GM12872 (cell line): Measurements from ENCODE around the gene DENND5A.

Experiments
- TF ChIP-seq, protein P1 (sequence below): IDR thresholded peaks from 3 replicates; pipeline ENCODE4 v1.5.1; 2011; ENCODE audit warnings: low read depth, mild to moderate bottlenecking, low read length, moderate library complexity; ENCODE audit not compliant: insufficient read depth

Gene DENND5A

DNA sequence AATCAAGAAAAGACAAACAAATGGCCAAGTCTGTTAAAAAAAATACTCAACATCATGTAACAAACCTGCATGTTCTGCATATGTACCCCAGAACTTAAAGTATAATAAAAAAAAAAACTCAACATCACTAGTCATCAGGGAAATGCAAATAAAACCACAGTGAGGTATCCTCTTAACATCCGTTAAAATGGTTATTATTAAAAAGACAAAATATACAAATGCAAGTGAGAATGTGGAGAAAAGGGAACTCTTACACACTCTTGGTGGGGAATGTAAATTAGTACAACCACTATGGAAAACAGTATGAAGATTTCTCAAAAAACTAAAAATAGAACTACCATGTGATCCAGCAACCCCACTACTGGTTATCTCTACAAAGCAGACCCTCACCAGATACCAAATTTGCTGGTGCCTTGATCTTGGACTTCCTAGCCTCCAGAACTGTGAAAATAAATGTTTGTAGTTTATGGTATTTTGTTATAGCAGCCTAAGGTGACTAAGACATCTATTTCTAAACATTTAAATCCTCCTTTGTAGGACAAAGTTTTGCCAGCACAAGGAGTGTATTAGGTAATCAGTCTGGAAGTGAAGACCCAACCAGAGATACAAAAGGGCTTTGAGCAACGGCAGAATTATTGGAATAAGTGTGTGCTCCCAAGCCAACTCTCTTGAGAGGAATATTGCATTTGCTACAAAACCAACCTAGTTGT lies 141.4 kb downstream of the DENND5A start:
- TF ChIP-seq, protein P1, sequence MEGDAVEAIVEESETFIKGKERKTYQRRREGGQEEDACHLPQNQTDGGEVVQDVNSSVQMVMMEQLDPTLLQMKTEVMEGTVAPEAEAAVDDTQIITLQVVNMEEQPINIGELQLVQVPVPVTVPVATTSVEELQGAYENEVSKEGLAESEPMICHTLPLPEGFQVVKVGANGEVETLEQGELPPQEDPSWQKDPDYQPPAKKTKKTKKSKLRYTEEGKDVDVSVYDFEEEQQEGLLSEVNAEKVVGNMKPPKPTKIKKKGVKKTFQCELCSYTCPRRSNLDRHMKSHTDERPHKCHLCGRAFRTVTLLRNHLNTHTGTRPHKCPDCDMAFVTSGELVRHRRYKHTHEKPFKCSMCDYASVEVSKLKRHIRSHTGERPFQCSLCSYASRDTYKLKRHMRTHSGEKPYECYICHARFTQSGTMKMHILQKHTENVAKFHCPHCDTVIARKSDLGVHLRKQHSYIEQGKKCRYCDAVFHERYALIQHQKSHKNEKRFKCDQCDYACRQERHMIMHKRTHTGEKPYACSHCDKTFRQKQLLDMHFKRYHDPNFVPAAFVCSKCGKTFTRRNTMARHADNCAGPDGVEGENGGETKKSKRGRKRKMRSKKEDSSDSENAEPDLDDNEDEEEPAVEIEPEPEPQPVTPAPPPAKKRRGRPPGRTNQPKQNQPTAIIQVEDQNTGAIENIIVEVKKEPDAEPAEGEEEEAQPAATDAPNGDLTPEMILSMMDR, result no peak

DNA sequence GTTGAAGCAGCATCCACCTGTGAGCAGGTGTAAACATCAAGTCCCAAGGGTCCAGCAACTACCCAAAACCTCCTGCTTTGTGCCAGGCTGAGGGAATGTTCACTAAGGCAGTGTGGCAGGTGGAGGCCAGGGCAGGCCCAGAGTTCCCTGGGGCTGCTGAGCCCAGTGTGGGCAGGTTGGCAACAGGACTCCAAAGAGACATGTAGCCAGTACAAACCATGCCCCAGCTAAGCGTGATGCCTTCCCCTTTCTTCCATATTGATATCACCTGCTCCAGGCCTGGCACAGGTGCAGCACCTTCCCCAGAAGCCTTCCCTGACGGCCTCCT lies 143.7 kb downstream of the DENND5A start:
- TF ChIP-seq, protein P1, result no peak

DNA sequence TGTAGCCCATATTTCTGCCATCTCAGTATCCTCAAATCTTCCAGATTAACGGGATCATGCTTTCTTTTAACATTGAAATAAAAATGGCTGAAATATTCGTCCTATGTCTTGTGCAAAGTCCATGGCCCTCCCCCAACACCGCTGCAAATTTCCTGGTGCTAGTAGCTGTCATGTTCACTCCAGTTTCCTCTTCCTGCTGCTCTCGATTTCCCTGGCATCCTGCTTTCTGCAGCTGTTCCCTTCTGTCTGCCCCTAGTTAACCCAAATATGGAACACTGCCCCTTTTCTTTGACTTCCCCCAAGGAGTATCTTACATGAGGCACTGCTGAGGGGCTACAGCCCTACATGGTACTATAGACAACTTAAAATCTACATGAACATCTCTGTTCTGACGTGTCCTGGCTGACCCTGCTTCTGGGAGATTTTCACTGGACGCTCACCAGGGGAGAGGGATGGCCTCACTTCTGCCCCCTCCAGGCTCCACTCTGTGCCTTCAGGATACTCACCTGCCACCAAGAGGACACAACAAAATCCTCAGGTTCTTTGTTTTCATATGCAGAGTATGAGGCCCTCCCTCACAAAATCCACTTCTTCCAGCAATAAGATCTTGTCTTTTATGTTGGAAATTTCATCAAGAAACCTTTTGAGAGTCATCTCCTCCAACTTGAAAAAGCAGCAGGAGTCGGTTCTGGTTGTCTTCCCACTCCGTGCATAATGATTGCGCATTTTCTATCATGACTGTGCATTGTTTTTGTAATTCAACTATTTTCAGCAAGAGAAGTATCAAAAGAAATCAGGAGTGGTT lies 144.3 kb downstream of the DENND5A start:
- TF ChIP-seq, protein P1, result peak; percentile 45; the same call in 2 of the 3 replicates

DNA sequence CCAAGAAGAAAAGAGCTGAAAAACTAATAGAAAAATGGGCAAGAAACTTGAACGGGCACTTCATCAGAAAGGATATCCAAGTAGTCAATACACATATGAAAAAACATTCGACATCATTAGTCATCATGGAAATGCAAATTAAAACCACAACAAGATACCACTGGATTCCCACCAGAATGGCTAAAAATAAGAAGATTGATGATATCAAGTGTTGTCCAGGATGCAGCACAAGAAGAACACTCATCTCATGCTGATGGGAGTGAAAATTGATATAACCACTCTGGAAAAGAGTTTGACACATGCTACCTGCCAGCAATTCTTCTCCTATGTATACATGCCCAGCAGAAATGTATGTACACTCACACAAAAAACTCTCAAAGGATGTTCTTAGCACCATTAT lies 146.9 kb downstream of the DENND5A start:
- TF ChIP-seq, protein P1, result no peak

DNA sequence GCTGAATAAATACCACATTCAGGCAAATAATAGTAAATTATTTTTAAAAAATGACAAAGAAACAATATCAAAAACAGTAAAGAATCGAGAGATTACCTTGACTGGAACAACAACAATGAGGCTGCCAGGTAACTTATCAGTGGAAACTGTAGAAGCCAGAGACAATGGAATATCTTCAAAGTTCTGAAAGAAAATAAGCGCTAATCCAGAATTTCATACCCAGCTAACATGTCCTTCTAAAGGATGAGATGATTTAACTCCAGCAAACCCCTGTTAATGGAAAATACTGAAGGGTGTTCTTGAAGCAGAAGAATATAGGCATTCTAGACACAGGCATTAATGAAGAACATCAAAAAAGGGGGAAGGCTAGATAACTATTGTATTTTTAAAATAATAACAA lies 153.1 kb downstream of the DENND5A start:
- TF ChIP-seq, protein P1, result no peak

DNA sequence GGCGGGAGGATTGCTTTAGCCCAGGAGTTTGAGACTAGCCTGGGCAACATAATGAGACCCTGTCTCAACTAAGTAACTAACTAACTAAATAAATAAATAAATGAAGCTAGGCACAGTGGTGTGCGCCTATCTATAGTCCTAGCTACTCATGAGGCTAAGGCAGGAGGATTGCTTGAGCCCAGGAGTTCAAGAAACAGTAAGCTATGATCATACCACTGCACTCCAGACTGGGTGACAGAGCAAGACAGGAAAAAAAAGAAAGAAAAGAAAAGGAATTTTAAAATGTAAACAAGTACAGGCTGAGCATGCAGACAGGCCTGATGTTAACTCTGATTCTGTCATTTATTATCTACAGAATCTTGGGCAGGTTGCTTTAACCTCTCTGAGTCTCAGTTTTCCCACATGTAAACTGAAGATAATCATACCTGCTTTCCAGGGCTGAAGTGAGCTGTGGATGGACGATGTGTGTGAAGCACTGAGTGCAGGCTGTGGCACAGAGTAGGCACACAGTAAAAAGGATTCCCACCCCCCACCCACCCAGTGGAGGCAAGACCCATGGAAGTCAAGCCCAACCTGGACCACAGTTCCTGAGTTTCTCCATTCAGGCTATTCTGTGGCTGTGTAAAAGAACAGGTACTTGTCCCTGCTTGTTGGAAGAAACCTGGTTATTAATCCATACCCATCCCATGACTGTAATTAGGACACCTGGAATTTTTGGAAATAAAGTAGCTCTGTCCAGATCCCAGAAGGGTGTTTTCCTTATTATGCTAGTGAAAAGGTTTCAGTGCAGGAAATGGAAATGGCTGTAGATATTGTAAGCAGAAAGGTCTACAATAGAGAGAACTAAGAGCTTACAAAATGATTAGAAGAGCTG lies 155.1 kb downstream of the DENND5A start:
- TF ChIP-seq, protein P1, result no peak

DNA sequence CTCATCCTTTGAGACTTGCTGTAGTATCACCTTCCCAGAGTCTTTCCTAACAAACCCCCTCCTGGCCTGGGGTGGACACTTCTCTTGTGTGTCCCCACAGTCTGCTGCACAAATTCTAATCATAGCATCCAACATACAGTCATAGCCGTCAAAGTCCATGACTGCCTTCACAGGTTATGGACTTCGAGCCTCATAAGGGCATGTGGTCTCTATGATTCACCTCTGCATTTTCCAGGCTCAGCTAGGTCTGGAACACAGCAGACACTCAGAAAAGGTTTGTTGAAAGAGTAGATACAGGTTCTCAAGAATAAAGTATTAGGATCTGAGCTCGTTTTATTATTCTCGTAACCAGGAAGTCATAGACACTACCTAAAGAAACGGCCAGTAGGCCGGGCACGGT lies 160.6 kb downstream of the DENND5A start:
- TF ChIP-seq, protein P1, result no peak
